PC-9 (cell line): Measurements from ENCODE around the gene SASH1. TPM values are rescaled to one million over a fixed set of nuclear protein-coding genes. Genes with fewer than 3 reads are reported as not detected.

Experiments
- BruUV-seq: library from RNA; stranded (reverse); fragments of 400-500 nt; replicated peaks from 2 replicates; lab custom pipeline; 2021; lab: Mats Ljungman, UMichigan
- CTCF ChIA-PET: fragments of 300-600 bp; sonication (Branson Sonifier 250); formaldehyde crosslinking; loops from one replicate; lab custom pipeline; 2022; ENCODE audit warnings: antibody characterized with exemption; lab: Charles Lee
- POLR2A ChIA-PET: fragments of 300-600 bp; sonication (Branson Sonifier 250); formaldehyde crosslinking; loops from one replicate; lab custom pipeline; 2022; ENCODE audit warnings: antibody characterized with exemption; ENCODE audit not compliant: unreplicated experiment; lab: Charles Lee
- DNase-seq, 2 experiments: peaks; one replicate each; pipeline versions ENCODE4 v3.0.0 to v3.0.0-alpha.2; 2015 to 2022; ENCODE audit warnings: mixed read lengths in 1 of 2
- H2AFZ ChIP-seq: fragments of 200-600 bp; sonication (generic); 2 replicates; pipeline ENCODE4 v1.8.1; 2017; ENCODE audit warnings: antibody characterized with exemption
- H3F3A ChIP-seq: fragments of 200-600 bp; sonication (generic); 2 replicates; pipeline ENCODE4 v1.8.1; 2017; ENCODE audit warnings: antibody characterized with exemption, mild to moderate bottlenecking, low read depth; ENCODE audit not compliant: insufficient read depth
- H3K27ac ChIP-seq: fragments of 200-600 bp; sonication (generic); 2 replicates; pipeline ENCODE4 v1.6.1; 2016; ENCODE audit warnings: mixed run types
- H3K27me3 ChIP-seq: fragments of 200-600 bp; sonication (generic); 2 replicates; pipeline ENCODE4 v1.6.1; 2016; ENCODE audit warnings: low read depth, mixed run types; ENCODE audit not compliant: insufficient read depth
- H3K36me3 ChIP-seq: fragments of 200-600 bp; sonication (generic); 2 replicates; pipeline ENCODE4 v1.6.1; 2016; ENCODE audit warnings: low read depth, mixed run types
- H3K4me1 ChIP-seq: fragments of 200-600 bp; sonication (generic); replicated peaks from 2 replicates; pipeline ENCODE4 v1.6.1; 2016; ENCODE audit warnings: mixed run types; ENCODE audit not compliant: insufficient read depth
- H3K4me2 ChIP-seq: fragments of 200-600 bp; sonication (generic); 2 replicates; pipeline ENCODE4 v1.6.1; 2017; ENCODE audit warnings: mixed run types
- H3K4me3 ChIP-seq: fragments of 200-600 bp; sonication (generic); 2 replicates; pipeline ENCODE4 v1.6.1; 2016; ENCODE audit warnings: mixed run types
- H3K79me2 ChIP-seq: fragments of 200-600 bp; sonication (generic); 2 replicates; pipeline ENCODE4 v1.6.1; 2017; ENCODE audit warnings: low read depth, mixed run types
- H3K9me2 ChIP-seq: fragments of 200-600 bp; sonication (generic); 2 replicates; pipeline ENCODE4 v1.8.1; 2017; ENCODE audit warnings: mild to moderate bottlenecking; ENCODE audit not compliant: insufficient read depth
- H3K9me3 ChIP-seq: fragments of 200-600 bp; sonication (generic); 2 replicates; pipeline ENCODE4 v1.8.1; 2016; ENCODE audit warnings: low read depth; ENCODE audit not compliant: insufficient read depth
- H4K20me1 ChIP-seq: fragments of 200-600 bp; sonication (generic); 2 replicates; pipeline ENCODE4 v1.8.1; 2017; ENCODE audit not compliant: insufficient read depth
- EZH2 ChIP-seq: fragments of 200-600 bp; sonication (generic); IDR thresholded peaks from 2 replicates; pipeline ENCODE4 v1.8.0; 2017; ENCODE audit warnings: antibody characterized with exemption, low read depth
- intact Hi-C: fragments of 100-400 bp; cut with micrococcal nuclease; formaldehyde crosslinking; loops from one replicate; pipeline ENCODE4 v1.10.0; 2022; ENCODE audit not compliant: unreplicated experiment
- total RNA-seq: library from RNA; stranded (reverse); gene quantifications from 2 replicates; pipeline ENCODE4 v1.2.3, GENCODE V29; 2021
- TF ChIP-seq, protein P1 (sequence below): fragments of 200-600 bp; sonication (generic); conservative IDR thresholded peaks from 2 replicates; pipeline ENCODE4 v1.6.1; 2017; ENCODE audit warnings: mixed run types, antibody characterized with exemption, mild to moderate bottlenecking, moderate library complexity

The SASH1 gene
- total RNA-seq, 1 experiment from 2014 or later: 32.9 TPM

- H3K4me1 ChIP-seq: no peaks in the 10 kb centered on the region
- H3K27ac ChIP-seq: no peak overlapping the region
- no TSS peak for BruUV-seq
- no peak for DNase-seq
- no peaks in the 10 kb centered on the region for H3K9me3 ChIP-seq
- H3K79me2 ChIP-seq: no peaks in the 10 kb centered on the region
- POLR2A ChIA-PET: no interaction called here
- H3K9me2 ChIP-seq: no peaks in the 10 kb centered on the region
- CTCF ChIA-PET: interaction anchor here (0.7 kb wide), 1 partner anchor 482 kb away, joined by 3 read pairs; no protein-coding TSS in a partner anchor
- TF ChIP-seq, protein P1, sequence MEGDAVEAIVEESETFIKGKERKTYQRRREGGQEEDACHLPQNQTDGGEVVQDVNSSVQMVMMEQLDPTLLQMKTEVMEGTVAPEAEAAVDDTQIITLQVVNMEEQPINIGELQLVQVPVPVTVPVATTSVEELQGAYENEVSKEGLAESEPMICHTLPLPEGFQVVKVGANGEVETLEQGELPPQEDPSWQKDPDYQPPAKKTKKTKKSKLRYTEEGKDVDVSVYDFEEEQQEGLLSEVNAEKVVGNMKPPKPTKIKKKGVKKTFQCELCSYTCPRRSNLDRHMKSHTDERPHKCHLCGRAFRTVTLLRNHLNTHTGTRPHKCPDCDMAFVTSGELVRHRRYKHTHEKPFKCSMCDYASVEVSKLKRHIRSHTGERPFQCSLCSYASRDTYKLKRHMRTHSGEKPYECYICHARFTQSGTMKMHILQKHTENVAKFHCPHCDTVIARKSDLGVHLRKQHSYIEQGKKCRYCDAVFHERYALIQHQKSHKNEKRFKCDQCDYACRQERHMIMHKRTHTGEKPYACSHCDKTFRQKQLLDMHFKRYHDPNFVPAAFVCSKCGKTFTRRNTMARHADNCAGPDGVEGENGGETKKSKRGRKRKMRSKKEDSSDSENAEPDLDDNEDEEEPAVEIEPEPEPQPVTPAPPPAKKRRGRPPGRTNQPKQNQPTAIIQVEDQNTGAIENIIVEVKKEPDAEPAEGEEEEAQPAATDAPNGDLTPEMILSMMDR: no peak
- no peak for TF ChIP-seq EZH2
- H3K4me3 ChIP-seq: peak overlapping the region; percentile 29; the same call in 1 of the 2 replicates
- H2AFZ ChIP-seq: no peak overlapping the region
- no peaks in the 10 kb centered on the region for H3F3A ChIP-seq
- H3K4me2 ChIP-seq: peak overlapping the region; percentile 55
- intact Hi-C loops: no loop called here
- peaks cover 6% of the 10 kb centered on the region; the same call in 1 of the 2 replicates for H3K27me3 ChIP-seq
- H4K20me1 ChIP-seq: no peaks in the 10 kb centered on the region
- no peaks in the 10 kb centered on the region for H3K36me3 ChIP-seq
Measured at GRCh38 chr6:148590883-148591282, 248.2 kb downstream of the SASH1 start.

DNA sequence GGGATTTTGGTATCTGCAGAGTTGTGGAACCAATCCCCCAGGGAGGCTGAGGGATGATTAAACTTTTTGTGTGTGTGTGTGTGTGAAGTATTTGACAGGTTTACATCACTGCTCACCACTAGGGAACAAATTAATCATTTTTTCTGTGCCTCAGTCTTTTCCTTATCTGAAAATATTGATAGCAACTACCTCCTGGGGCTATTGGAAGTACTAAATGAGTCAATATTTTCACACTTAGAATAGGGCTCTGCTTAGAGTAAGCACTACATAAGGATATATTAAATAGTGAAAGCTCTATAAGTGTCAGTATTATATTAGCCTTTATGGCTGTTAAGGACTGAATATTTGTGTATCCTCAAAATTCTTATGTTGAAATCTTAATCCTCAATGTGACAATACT is 249.0 kb downstream of the SASH1 start:
- no peak for DNase-seq
- Histone ChIP-seq H2AFZ (no peak overlapping the region), H3K79me2 (no peaks in the 10 kb centered on the region), H3K9me3 (no peaks in the 10 kb centered on the region), H3F3A (no peaks in the 10 kb centered on the region), H3K27ac (no peak overlapping the region), H3K27me3 (peaks cover 5% of the 10 kb centered on the region; the same call in 1 of the 2 replicates), H3K36me3 (no peaks in the 10 kb centered on the region), H3K9me2 (no peaks in the 10 kb centered on the region), H3K4me1 (no peaks in the 10 kb centered on the region), H4K20me1 (no peaks in the 10 kb centered on the region), H3K4me2 (no peak overlapping the region), H3K4me3 (no peak overlapping the region)
- TF ChIP-seq, protein P1: no peak
- TF ChIP-seq EZH2: no peak
- ChIA-PET CTCF (no interaction called here), POLR2A (no interaction called here)
- no TSS peak for BruUV-seq
- intact Hi-C loops: no loop called here

DNA sequence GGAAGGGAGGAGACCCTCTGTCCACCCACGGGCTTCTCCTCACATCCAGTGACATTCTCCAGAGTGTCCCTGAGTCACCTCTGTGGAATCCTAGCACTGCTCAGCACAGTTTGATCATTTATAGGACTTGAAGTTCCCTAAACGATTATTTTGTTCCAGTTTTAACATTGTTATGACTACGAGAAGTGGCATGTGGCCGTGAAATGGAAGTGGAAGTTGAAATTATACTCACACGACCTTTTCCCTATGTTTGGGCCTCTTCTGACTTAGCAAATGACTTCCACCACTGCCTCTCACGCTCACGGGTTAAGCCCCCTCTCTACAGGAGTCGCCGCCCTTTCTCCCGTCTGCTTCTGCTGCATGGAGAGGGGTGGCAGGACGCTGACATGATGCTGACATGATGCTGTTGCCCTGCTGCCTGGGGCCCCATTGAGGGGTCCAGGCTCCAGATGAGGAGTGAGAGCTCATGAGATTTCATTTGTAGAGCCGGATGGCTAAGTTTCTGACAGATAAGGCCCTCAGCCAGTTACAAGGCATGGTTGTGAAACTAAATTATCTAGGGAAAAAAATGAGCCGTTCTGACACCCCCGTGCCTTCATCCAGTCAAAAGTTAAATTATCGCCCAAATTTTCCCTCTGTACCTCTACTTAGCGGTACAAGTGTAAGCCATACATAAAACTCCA is 250.6 kb downstream of the SASH1 start:
- Histone ChIP-seq H2AFZ (no peak overlapping the region), H4K20me1 (no peaks in the 10 kb centered on the region), H3K4me2 (no peak overlapping the region), H3K4me3 (no peak overlapping the region), H3F3A (no peaks in the 10 kb centered on the region), H3K27ac (no peak overlapping the region), H3K9me3 (no peaks in the 10 kb centered on the region), H3K36me3 (no peaks in the 10 kb centered on the region), H3K9me2 (no peaks in the 10 kb centered on the region), H3K27me3 (no peaks in the 10 kb centered on the region; the same call in 1 of the 2 replicates), H3K4me1 (no peaks in the 10 kb centered on the region), H3K79me2 (no peaks in the 10 kb centered on the region)
- BruUV-seq: no TSS peak
- CTCF ChIA-PET: no interaction called here
- intact Hi-C loops: no loop called here
- TF ChIP-seq, protein P1: no peak
- TF ChIP-seq EZH2: no peak
- POLR2A ChIA-PET: no interaction called here
- DNase-seq: no peak
